GM23338 (cell line): ENCODE results near the gene LRRC28.

Experiments used
- CREB1 ChIP-seq: fragments of 250-450 bp; sonication (Bioruptor Pico); IDR thresholded peaks from 2 replicates; pipeline ENCODE4 v1.5.0; 2020; ENCODE audit warnings: low read depth, mild to moderate bottlenecking, moderate library complexity
- CTCF ChIP-seq, 2 experiments: fragments of 200-600 bp in 1 of 2; sonication (generic) in 1 of 2; conservative IDR thresholded peaks; 2 replicates each; pipeline versions ENCODE4 v1.5.1 to v1.6.1; 2016 to 2017; ENCODE audit warnings: antibody characterized with exemption in 2 of 2, low read depth in 2 of 2, mild to moderate bottlenecking in 2 of 2, moderate library complexity in 1 of 2
- ETS1 ChIP-seq: IDR thresholded peaks from 2 replicates; pipeline ENCODE4 v1.6.1; 2016; ENCODE audit warnings: antibody characterized with exemption
- EZH2 ChIP-seq: fragments of 200-600 bp; sonication (generic); IDR thresholded peaks from one replicate; pipeline ENCODE4 v1.8.0; 2017; ENCODE audit warnings: antibody characterized with exemption, mild to moderate bottlenecking, low read depth; ENCODE audit not compliant: unreplicated experiment
- EZH2phosphoT487 ChIP-seq: fragments of 200-600 bp; sonication (generic); IDR thresholded peaks from one replicate; pipeline ENCODE4 v1.8.1; 2018; ENCODE audit warnings: antibody characterized with exemption; ENCODE audit not compliant: unreplicated experiment
- JUNB ChIP-seq: IDR thresholded peaks from one replicate; pipeline ENCODE4 v1.6.1; 2016; ENCODE audit warnings: antibody characterized with exemption; ENCODE audit not compliant: unreplicated experiment
- NANOG ChIP-seq: IDR thresholded peaks from 2 replicates; pipeline ENCODE4 v1.6.1; 2016; ENCODE audit warnings: antibody characterized with exemption, borderline replicate concordance
- POLR2AphosphoS5 ChIP-seq: IDR thresholded peaks from 2 replicates; pipeline ENCODE4 v1.6.1; 2016; ENCODE audit warnings: antibody characterized with exemption, low read depth
- STAT1 ChIP-seq: IDR thresholded peaks from one replicate; pipeline ENCODE4 v1.6.1; 2016; ENCODE audit warnings: antibody characterized with exemption; ENCODE audit not compliant: unreplicated experiment
- ZNF331 ChIP-seq: fragments of 250-450 bp; sonication (Bioruptor Pico); IDR thresholded peaks from 2 replicates; pipeline ENCODE4 v1.5.0; 2020; ENCODE audit warnings: low read depth, mild to moderate bottlenecking, moderate library complexity
- TF ChIP-seq, protein P1 (sequence below): IDR thresholded peaks from one replicate; pipeline ENCODE4 v1.6.1; 2018; ENCODE audit warnings: antibody characterized with exemption; ENCODE audit not compliant: unreplicated experiment

DNA sequence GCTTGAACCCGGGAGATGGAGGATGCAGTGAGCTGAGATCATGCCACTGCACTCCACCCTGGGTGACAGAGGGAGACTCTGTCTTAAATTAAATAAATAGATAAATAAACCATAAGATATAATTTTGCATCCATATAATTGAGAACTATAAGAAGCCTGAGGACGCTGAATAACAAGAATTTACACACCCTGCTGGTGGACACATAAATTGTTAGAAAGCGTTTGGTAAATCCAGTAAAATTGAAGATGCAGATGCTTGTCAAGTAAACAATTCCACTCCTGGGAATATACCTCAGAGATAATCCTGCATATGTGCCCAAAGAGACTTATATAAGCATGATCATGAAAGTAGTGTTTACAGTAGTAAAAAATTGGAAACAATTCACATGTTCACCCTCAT is 43.6 kb upstream of the LRRC28 start:
- TF ChIP-seq CTCF (conservative IDR thresholded peaks at IDR 0.05; ENCODE audit: low read depth in 2 of 2) (no peak), ETS1 (no peak), POLR2AphosphoS5 (no peak), NANOG (no peak), EZH2phosphoT487 (no peak), CREB1 (CRISPR knock-in tag) (no peak), EZH2 (no peak), JUNB (no peak), ZNF331 (CRISPR knock-in tag) (no peak), STAT1 (no peak)
- TF ChIP-seq, protein P1, sequence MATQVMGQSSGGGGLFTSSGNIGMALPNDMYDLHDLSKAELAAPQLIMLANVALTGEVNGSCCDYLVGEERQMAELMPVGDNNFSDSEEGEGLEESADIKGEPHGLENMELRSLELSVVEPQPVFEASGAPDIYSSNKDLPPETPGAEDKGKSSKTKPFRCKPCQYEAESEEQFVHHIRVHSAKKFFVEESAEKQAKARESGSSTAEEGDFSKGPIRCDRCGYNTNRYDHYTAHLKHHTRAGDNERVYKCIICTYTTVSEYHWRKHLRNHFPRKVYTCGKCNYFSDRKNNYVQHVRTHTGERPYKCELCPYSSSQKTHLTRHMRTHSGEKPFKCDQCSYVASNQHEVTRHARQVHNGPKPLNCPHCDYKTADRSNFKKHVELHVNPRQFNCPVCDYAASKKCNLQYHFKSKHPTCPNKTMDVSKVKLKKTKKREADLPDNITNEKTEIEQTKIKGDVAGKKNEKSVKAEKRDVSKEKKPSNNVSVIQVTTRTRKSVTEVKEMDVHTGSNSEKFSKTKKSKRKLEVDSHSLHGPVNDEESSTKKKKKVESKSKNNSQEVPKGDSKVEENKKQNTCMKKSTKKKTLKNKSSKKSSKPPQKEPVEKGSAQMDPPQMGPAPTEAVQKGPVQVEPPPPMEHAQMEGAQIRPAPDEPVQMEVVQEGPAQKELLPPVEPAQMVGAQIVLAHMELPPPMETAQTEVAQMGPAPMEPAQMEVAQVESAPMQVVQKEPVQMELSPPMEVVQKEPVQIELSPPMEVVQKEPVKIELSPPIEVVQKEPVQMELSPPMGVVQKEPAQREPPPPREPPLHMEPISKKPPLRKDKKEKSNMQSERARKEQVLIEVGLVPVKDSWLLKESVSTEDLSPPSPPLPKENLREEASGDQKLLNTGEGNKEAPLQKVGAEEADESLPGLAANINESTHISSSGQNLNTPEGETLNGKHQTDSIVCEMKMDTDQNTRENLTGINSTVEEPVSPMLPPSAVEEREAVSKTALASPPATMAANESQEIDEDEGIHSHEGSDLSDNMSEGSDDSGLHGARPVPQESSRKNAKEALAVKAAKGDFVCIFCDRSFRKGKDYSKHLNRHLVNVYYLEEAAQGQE: no peak
